NCI-H1048 (cell line): ENCODE measurements around the gene MRPS11.
"Not testable (repeated sequence)": the region's sequence is repeated elsewhere in the genome, so short reads cannot be mapped to it uniquely, and the experiment has no call there.

Experiments
- DNase-seq: peaks from one replicate; lab custom pipeline; 2025; lab: John Stamatoyannopoulos, UW

The MRPS11 gene

GRCh38 chr15:88490036-88490435 is 22.5 kb downstream of the MRPS11 start:
- DNase-seq, result no peak

GRCh38 chr15:88491158-88491557 is 23.6 kb downstream of the MRPS11 start:
- DNase-seq, result no peak

- DNase-seq, result no peak
Observed at GRCh38 chr15:88493844-88494243, 26.3 kb downstream of the MRPS11 start.

- no peak for DNase-seq
Observed at GRCh38 chr15:88497109-88497765, 29.7 kb downstream of the MRPS11 start.

- no peak for DNase-seq
Observed at GRCh38 chr15:88498996-88499395, 31.5 kb downstream of the MRPS11 start.

DNA sequence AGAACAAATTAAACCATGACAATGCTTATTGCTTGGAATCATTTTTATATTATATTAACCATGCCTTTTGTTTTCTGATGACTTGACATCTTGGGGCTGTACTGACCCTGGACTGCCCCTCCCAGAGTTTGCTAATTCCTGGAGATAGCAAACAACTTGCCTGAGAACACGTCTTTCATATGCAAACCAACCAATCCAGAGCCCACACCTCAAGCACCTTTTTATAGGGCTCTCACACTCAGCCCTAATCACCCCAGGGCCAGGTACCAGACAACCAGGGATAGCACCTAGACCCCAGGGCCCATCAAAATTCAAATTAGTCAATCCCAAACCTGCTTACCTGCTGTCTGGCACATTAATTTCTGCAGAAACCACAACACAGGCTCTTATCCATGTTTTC is 36.9 kb downstream of the MRPS11 start:
- no peak for DNase-seq

DNA sequence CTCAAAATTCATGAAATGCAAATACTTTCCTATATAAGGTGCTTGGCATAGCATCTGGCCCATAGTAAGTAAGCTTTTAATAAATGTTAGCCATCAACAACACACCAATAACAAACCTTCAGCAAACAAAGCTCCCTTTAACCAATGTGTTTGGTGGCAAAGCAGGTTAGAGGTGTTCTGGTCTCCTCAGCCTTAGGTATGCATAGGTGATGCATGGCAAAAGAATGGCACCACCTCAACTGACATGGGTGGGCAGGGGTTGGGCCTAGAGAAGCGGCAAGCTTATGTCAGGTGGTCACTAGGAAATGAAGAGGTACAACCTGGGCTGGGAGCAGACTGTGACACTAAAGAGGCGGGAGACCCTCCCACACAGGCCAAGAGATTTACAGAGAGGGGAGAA is 38.2 kb downstream of the MRPS11 start:
- DNase-seq, result no peak

DNA sequence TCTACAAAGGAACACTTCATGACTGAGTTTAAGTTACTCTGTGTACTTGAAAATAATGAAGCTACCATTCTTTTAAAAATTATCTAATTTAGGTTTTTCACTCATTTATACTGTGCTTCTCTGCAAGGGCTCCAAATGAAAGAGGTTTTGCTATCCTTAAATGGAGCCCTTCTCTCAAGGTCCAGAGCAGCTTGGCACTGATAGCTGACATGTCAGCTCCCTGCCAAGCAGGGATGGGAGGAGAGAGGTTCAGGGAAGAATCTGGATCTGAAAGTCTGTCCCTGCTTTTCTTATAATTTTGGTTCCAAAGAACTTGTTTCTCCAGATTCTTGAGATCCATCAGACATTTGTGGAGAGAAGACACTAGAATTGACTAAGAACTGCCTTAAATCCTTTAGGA is 39.1 kb downstream of the MRPS11 start:
- DNase-seq, result no peak

DNA sequence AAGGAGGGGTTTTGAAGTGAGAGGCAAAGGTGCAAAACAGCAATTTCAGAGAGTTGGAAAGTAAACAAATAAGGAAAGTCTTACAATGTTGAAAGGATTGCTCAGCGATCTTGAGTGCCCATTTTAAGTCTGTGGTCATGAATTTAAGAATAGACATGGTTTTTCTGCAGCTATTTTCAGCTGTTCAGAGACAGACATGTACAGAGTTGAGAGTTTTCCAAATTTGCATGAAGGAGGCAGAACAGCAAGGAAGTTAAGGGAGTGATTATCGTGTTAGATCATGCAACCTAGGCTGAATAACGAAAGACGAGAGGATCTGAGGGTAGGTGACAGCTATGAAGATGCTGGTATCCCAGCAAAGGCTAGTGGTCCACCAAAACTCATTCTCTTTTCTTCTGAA is 41.8 kb downstream of the MRPS11 start:
- no peak for DNase-seq

GRCh38 chr15:88509964-88510363 is 42.5 kb downstream of the MRPS11 start:
- no peak for DNase-seq

GRCh38 chr15:88511161-88511560 is 43.7 kb downstream of the MRPS11 start:
- DNase-seq, result no peak

DNA sequence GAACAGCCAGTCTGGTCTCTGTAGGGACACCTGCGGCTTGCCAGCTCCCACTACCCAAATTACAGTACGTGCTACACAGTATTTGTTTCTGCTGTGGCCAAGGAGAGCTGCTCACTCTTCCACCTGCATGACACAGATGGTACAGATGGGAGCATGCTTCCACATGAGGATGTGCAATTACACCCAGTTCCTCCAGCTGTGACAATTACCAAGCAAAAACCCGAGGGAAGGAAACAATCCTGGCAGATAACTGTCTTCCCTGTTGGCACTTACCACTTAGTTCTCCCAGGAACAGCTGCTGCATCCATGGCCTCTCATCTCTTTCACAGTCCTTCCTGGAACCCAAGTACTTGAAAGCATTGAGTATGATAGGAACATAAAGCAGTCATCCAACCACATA is 44.6 kb downstream of the MRPS11 start:
- DNase-seq, result no peak

- DNase-seq, result no peak
Observed at GRCh38 chr15:88512601-88513000, 45.1 kb downstream of the MRPS11 start.

- no peak for DNase-seq
Observed at GRCh38 chr15:88513195-88513594, 45.7 kb downstream of the MRPS11 start.

DNA sequence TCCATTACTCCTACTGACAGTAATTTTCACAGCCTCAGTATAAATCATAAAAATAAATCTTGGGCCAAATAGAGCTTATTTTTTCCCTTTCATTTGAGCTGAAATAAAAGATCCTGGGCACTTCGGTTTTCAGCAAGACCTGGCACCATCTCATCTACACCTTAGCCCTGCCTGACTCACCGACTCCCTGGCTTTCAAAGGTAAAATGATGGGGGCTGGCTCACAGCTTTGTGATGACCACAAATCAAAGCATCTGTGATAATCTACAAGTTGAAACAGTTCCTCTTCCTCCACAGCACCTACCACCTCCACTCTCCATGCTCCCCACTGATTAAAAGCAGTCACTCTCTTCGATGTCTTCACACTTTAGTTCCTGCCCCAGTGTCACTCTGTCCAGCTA is 51.4 kb downstream of the MRPS11 start:
- no peak for DNase-seq

GRCh38 chr15:88524094-88524493 is 56.6 kb downstream of the MRPS11 start:
- DNase-seq, result not testable (repeated sequence)

DNA sequence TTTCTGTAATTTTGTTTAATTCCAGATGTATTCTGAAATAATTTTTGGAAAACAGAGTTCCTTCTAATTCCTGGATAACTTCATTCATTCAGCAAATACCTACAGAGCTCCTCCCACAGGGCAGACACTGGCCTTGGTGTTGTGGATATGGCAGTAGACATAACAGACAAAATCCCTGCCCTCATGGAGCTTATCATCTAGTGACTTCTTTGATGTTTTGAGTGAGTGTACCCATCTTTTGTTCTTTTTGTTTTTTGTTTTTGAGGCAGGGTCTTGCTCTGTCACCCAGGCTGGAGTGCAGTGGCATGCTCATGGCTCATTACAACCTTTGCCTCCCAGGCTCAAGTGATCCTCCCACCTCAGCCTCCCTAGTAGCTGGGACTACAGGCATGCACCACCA is 57.9 kb downstream of the MRPS11 start:
- DNase-seq, result no peak

- no peak for DNase-seq
Observed at GRCh38 chr15:88526247-88526879, 58.9 kb downstream of the MRPS11 start.

GRCh38 chr15:88529021-88529630 is 61.6 kb downstream of the MRPS11 start:
- no peak for DNase-seq
